ENCODE results near the gene RUNDC3A. TPM values are rescaled to one million over a fixed set of nuclear protein-coding genes. Genes with fewer than 3 reads are reported as not detected.
"Not testable (repeated sequence)": the region's sequence is repeated elsewhere in the genome, so short reads cannot be mapped to it uniquely, and the experiment has no call there.

The RUNDC3A gene
- total RNA-seq, 1 donor from 2014 or later, result 0.41 TPM

DNA sequence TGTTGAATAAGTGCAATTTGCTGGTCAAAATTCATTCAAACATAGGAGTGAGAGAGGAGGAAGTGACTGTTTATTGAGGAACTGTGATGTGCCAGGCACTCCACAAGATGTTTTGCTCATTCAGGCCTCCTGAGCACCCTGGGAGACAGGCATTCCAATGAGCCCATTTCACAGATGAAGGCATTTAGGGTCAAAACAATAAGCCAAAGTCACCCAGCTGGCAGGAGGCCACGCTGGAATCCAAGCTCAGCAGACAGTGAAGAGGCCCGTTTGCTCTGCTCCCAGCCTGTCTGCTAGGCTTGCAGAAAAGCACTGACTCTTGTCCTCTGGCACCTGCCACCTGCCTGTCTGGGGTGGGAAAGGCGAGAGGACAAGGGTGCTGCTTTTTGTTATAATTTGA lies 26.3 kb downstream of the RUNDC3A start:
- Histone ChIP-seq H3K27me3 (ENCODE audit: low read depth) (peaks cover 8% of the 10 kb centered on the region), H3K27ac (replicated peaks) (no peak overlapping the region), H3K9me3 (replicated peaks) (no peaks in the 10 kb centered on the region), H3K4me1 (peaks cover 21% of the 10 kb centered on the region), H3K4me3 (no peak overlapping the region), H3K36me3 (no peaks in the 10 kb centered on the region)
- TF ChIP-seq, protein P1, sequence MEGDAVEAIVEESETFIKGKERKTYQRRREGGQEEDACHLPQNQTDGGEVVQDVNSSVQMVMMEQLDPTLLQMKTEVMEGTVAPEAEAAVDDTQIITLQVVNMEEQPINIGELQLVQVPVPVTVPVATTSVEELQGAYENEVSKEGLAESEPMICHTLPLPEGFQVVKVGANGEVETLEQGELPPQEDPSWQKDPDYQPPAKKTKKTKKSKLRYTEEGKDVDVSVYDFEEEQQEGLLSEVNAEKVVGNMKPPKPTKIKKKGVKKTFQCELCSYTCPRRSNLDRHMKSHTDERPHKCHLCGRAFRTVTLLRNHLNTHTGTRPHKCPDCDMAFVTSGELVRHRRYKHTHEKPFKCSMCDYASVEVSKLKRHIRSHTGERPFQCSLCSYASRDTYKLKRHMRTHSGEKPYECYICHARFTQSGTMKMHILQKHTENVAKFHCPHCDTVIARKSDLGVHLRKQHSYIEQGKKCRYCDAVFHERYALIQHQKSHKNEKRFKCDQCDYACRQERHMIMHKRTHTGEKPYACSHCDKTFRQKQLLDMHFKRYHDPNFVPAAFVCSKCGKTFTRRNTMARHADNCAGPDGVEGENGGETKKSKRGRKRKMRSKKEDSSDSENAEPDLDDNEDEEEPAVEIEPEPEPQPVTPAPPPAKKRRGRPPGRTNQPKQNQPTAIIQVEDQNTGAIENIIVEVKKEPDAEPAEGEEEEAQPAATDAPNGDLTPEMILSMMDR (IDR thresholded peaks at IDR 0.05; ENCODE audit: borderline replicate concordance), result no peak
- DNase-seq, result no peak
- intact Hi-C loops (cut with micrococcal nuclease), result loop anchor here (5.0 kb wide), 1 partner anchor 122 kb away; no protein-coding TSS in a partner anchor

DNA sequence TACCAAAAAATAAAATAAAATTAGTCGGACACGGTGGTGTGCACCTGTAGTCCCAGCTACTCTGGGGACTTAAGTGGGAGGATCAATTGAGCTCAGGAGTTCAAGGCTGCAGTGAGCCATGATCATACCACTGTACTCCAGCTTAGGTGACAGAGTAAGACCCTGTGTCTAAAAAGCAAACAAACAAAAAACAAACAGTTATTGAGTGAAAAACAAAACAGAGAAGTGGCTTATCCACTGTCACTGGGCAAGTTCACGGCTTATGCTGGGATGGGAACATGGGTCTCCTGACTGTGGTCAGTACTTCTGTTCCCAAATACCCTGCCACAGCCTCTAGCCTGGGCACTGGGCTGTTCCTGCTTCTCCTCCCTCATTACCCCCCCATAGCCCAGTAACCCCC lies 27.2 kb downstream of the RUNDC3A start:
- H3K9me3 ChIP-seq (replicated peaks), result no peaks in the 10 kb centered on the region
- H3K27me3 ChIP-seq (ENCODE audit: low read depth), result peaks cover 8% of the 10 kb centered on the region
- TF ChIP-seq, protein P1 (IDR thresholded peaks at IDR 0.05; ENCODE audit: borderline replicate concordance), result no peak
- H3K27ac ChIP-seq (replicated peaks), result no peak overlapping the region
- H3K4me3 ChIP-seq, result no peak overlapping the region
- H3K4me1 ChIP-seq, result peaks cover 21% of the 10 kb centered on the region
- H3K36me3 ChIP-seq, result no peaks in the 10 kb centered on the region
- no peak for DNase-seq
- intact Hi-C loops (cut with micrococcal nuclease), result no loop called here

DNA sequence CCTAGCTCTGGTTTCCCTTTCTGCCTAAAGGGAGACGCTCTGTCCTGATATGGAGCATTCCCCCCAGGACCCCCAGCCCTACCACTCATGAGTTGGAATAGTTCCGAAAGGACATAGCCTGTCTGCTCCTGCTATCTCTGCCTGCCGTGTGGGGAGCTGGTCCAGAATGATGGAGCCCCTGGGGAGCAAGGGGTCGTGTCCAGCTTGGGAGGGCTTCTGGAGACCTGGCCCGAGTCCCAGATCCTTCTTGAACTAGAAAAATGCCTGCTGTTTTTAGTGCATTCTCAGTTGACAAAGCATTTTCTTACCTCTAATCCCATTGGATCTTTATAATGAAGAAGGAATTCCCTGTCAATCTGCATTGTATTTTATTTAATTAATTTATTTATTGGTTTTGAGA lies 27.6 kb downstream of the RUNDC3A start:
- H3K27ac ChIP-seq (replicated peaks), result no peak overlapping the region
- no peak overlapping the region for H3K4me3 ChIP-seq
- intact Hi-C loops (cut with micrococcal nuclease), result no loop called here
- no peaks in the 10 kb centered on the region for H3K9me3 ChIP-seq (replicated peaks)
- H3K36me3 ChIP-seq, result no peaks in the 10 kb centered on the region
- peaks cover 8% of the 10 kb centered on the region for H3K27me3 ChIP-seq (ENCODE audit: low read depth)
- DNase-seq, result no peak
- H3K4me1 ChIP-seq, result peaks cover 19% of the 10 kb centered on the region
- TF ChIP-seq, protein P1 (IDR thresholded peaks at IDR 0.05; ENCODE audit: borderline replicate concordance), result no peak

DNA sequence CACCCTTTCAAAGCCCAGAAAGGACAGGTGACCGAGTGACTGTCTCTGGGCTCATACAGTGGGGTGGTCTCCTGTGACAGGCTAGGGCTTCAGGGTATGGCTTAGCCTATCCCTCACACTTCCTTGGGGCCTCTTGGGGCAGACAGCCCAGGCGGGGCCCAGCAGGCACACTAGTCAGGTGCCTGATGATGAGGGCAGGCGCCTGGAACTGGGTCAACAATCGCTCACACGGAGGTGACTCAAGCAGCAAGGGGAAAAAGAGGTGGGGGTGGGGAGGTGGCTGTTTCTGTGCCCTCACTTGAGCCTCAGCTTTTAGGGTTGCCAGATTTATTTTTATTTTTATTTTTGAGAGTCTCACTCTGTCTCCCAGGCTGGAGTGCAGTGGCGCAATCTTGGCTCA lies 30.3 kb downstream of the RUNDC3A start:
- intact Hi-C loops (cut with micrococcal nuclease), result no loop called here
- no peak overlapping the region for H3K4me3 ChIP-seq
- no peak for DNase-seq

DNA sequence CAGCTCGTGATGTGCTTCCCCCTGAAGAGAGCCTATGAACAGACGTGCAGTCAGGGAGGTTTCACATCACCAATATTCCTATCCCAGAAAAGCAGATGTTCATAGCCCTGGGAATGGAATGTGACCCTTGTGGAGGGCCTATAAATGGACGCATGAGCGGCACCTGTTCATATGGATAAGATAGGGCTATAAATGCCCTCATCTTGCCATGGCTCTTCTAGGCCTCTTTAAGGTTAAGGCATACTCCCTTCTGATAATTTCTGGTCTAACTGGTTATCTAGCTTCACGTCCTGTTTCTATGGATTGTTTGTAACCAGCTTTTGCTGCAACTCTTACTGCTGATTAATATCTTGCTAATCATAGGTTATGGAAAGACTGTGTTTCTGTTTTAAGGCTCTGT lies 32.2 kb downstream of the RUNDC3A start:
- intact Hi-C loops (cut with micrococcal nuclease); H3K27ac ChIP-seq (replicated peaks); H3K27me3 ChIP-seq (ENCODE audit: low read depth): not testable (repeated sequence)

More for the DNA sequence above, 30.3 kb downstream of the RUNDC3A start:
- Histone ChIP-seq H3K9me3 (replicated peaks) (no peaks in the 10 kb centered on the region), H3K27me3 (ENCODE audit: low read depth) (peaks cover 8% of the 10 kb centered on the region), H3K27ac (replicated peaks) (peak overlapping the region; percentile 33), H3K36me3 (no peaks in the 10 kb centered on the region), H3K4me1 (peaks cover 10% of the 10 kb centered on the region)
- TF ChIP-seq, protein P1 (IDR thresholded peaks at IDR 0.05; ENCODE audit: borderline replicate concordance), result no peak

DNA sequence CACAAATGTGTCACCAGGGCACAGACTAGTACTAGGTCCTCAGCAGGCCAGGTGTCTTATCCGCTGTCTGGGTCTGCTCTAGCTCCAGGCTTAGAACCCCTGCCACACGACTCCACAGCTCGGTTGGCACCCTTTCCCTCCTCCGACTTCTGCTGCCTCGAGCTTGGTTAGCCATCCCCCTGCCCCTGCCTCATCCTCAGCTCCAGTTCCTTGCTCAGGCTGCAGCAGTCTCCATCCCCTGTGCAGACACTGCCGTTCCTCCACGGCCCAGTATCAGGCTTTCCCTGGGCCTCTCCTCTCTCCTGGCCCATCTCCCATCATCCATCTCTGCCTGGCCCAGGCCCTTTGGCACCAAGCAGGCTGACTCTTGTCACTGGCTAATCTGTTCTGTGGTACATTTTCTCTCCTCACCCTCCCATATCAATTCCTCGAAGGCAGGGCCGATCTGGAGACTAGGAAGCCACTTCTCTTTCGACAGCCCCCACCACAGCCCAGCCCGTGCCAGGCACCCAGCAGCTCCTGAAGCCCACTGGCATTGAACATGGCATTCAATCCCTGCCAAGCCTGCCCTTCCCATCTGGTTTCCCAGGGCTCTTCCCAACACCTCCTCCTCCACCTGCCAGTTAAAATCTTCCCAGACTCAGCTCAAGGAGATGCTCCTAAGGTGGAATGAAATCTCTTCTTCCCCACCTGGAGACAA lies 35.3 kb downstream of the RUNDC3A start:
- intact Hi-C loops (cut with micrococcal nuclease), result no loop called here

More for the DNA sequence above, 32.2 kb downstream of the RUNDC3A start:
- peaks cover 24% of the 10 kb centered on the region for H3K4me1 ChIP-seq
- H3K9me3 ChIP-seq (replicated peaks); H3K4me3 ChIP-seq; DNase-seq; H3K36me3 ChIP-seq: not testable (repeated sequence)

More for the DNA sequence above, 35.3 kb downstream of the RUNDC3A start:
- TF ChIP-seq, protein P1 (IDR thresholded peaks at IDR 0.05; ENCODE audit: borderline replicate concordance), result no peak
- DNase-seq, result no peak
- peaks cover 29% of the 10 kb centered on the region for H3K4me1 ChIP-seq
- no peak overlapping the region for H3K4me3 ChIP-seq
- H3K36me3 ChIP-seq, result no peaks in the 10 kb centered on the region
- no peaks in the 10 kb centered on the region for H3K9me3 ChIP-seq (replicated peaks)
- no peaks in the 10 kb centered on the region for H3K27me3 ChIP-seq (ENCODE audit: low read depth)
- H3K27ac ChIP-seq (replicated peaks), result no peak overlapping the region
